Daoy (cell line): ENCODE measurements around the gene GMCL1. TPM values are rescaled to one million over a fixed set of nuclear protein-coding genes. Genes with fewer than 3 reads are reported as not detected.
"Not testable (repeated sequence)": the region's sequence is repeated elsewhere in the genome, so short reads cannot be mapped to it uniquely, and the experiment has no call there.

Experiments used
- DNase-seq: peaks from one replicate; pipeline ENCODE4 v3.0.0-alpha.2; 2015; ENCODE audit warnings: low read depth
- total RNA-seq: library from RNA; depleted of rRNA; stranded (reverse); fragments of >200 nt; shearing (Covaris generic); gene quantifications from 2 replicates; pipeline ENCODE4 v1.2.3, GENCODE V29; 2014

The GMCL1 gene
- total RNA-seq, 1 experiment from 2014 or later, result 6.9 TPM

- no peak for DNase-seq
Observed at GRCh38 chr2:69847068-69847828, 17.8 kb downstream of the GMCL1 start.

GRCh38 chr2:69848186-69848790 lies 18.8 kb downstream of the GMCL1 start:
- DNase-seq, result no peak

- DNase-seq, result no peak
Observed at GRCh38 chr2:69858261-69858660, 28.8 kb downstream of the GMCL1 start.

GRCh38 chr2:69863298-69863697 lies 33.8 kb downstream of the GMCL1 start:
- DNase-seq, result no peak

GRCh38 chr2:69888451-69888850 lies 59.0 kb downstream of the GMCL1 start:
- no peak for DNase-seq

- DNase-seq, result no peak
Observed at GRCh38 chr2:69889302-69889701, 59.8 kb downstream of the GMCL1 start.

GRCh38 chr2:69890881-69891280 lies 61.4 kb downstream of the GMCL1 start:
- no peak for DNase-seq

GRCh38 chr2:69892838-69893424 lies 63.5 kb downstream of the GMCL1 start:
- peak; percentile 6 for DNase-seq

- DNase-seq, result peak; percentile 80
Observed at GRCh38 chr2:69893684-69894551, 64.5 kb downstream of the GMCL1 start, which contains the start of gene SNRNP27. Gene SNRNP27, plus strand, starts transcription at chr2:69893956. Its CDS starts 29 bp downstream, at chr2:69893985.

GRCh38 chr2:69894737-69895136 lies 65.3 kb downstream of the GMCL1 start:
- not testable (repeated sequence) for DNase-seq

- no peak for DNase-seq
Observed at GRCh38 chr2:69902213-69902922, 72.9 kb downstream of the GMCL1 start.

- DNase-seq, result no peak
Observed at GRCh38 chr2:69907216-69907615, 77.8 kb downstream of the GMCL1 start.

GRCh38 chr2:69911985-69912563 lies 82.6 kb downstream of the GMCL1 start:
- peak; percentile 26 for DNase-seq

GRCh38 chr2:69914164-69914949 lies 84.9 kb downstream of the GMCL1 start:
- DNase-seq, result peak; percentile 100

- peak; percentile 31 for DNase-seq
Observed at GRCh38 chr2:69914950-69915945, 85.8 kb downstream of the GMCL1 start, which contains the start of gene MXD1. Gene MXD1, plus strand, starts transcription at chr2:69915109. Its CDS starts 222 bp downstream, at chr2:69915331.

GRCh38 chr2:69916106-69916505 lies 86.6 kb downstream of the GMCL1 start:
- DNase-seq, result no peak

- DNase-seq, result peak; percentile 78
Observed at GRCh38 chr2:69917852-69918251, 88.4 kb downstream of the GMCL1 start.

GRCh38 chr2:69918401-69918800 lies 88.9 kb downstream of the GMCL1 start:
- DNase-seq, result no peak

GRCh38 chr2:69923116-69923515 lies 93.7 kb downstream of the GMCL1 start:
- DNase-seq, result no peak
